H4 (cell line): ENCODE data around the gene FAM163A. TPM values are rescaled to one million over a fixed set of nuclear protein-coding genes. Genes with fewer than 3 reads are reported as not detected.
"Not testable (repeated sequence)": the region's sequence is repeated elsewhere in the genome, so short reads cannot be mapped to it uniquely, and the experiment has no call there.

ENCODE experiments used
- DNase-seq: peaks from one replicate; pipeline ENCODE4 v3.0.0-alpha.2; 2015; ENCODE audit warnings: low spot score
- total RNA-seq: library from RNA; depleted of rRNA; stranded (reverse); fragments of >200 nt; shearing (Covaris generic); gene quantifications from 2 replicates; pipeline ENCODE4 v1.2.3, GENCODE V29; 2014; rRNA removed

Gene FAM163A
- total RNA-seq, 1 experiment from 2014 or later = not detected

- no peak for DNase-seq
These were observed 110.0 kb downstream of the FAM163A start for GRCh38 chr1:179853102-179853501.

GRCh38 chr1:179855831-179856230 lies 112.7 kb downstream of the FAM163A start:
- DNase-seq = not testable (repeated sequence)

- no peak for DNase-seq
These were observed 113.2 kb downstream of the FAM163A start for GRCh38 chr1:179856296-179856695.

GRCh38 chr1:179857009-179857408 lies 113.9 kb downstream of the FAM163A start:
- no peak for DNase-seq

GRCh38 chr1:179860652-179861051 lies 117.6 kb downstream of the FAM163A start:
- DNase-seq = no peak

GRCh38 chr1:179865377-179865776 lies 122.3 kb downstream of the FAM163A start:
- DNase-seq = no peak

Other genes with a start within 250 kb of the FAM163A start
- gene NPHS2, start 167.3 kb upstream of the FAM163A start, total RNA-seq = not detected in 2 replicates
- gene TDRD5, start 151.5 kb upstream of the FAM163A start, total RNA-seq = not detected in 2 replicates
- 45.2 and 68.9 TPM in 2 replicates for gene TOR1AIP2, start 134.5 kb downstream of the FAM163A start, total RNA-seq
- 28.4 and 38.6 TPM in 2 replicates for gene TOR1AIP1, start 139.0 kb downstream of the FAM163A start, total RNA-seq
- 15.4 and 17.9 TPM in 2 replicates for gene CEP350, start 211.5 kb downstream of the FAM163A start, total RNA-seq